AG09319 (cell line): ENCODE data around the gene CDKAL1.
"Not testable (repeated sequence)": the region's sequence is repeated elsewhere in the genome, so short reads cannot be mapped to it uniquely, and the experiment has no call there.

Experiments
- DNase-seq: peaks from one replicate; pipeline ENCODE4 v3.0.0-alpha.2; 2010; ENCODE audit warnings: low read depth; ENCODE audit errors: extremely low read depth
- CTCF ChIP-seq: IDR thresholded peaks from 2 replicates; pipeline ENCODE4 v1.5.1; 2011; ENCODE audit warnings: low read depth, mild to moderate bottlenecking, inconsistent platforms, low read length, moderate library complexity

The CDKAL1 gene

GRCh38 chr6:21188505-21189223, 654.4 kb downstream of the CDKAL1 start:
- DNase-seq = no peak
- no peak for TF ChIP-seq CTCF

- no peak for DNase-seq
- no peak for TF ChIP-seq CTCF
Observed at GRCh38 chr6:21189759-21190158, 655.5 kb downstream of the CDKAL1 start.

GRCh38 chr6:21190701-21191100, 656.4 kb downstream of the CDKAL1 start:
- DNase-seq = no peak
- no peak for TF ChIP-seq CTCF

- no peak for TF ChIP-seq CTCF
- no peak for DNase-seq
Observed at GRCh38 chr6:21193790-21194475, 659.7 kb downstream of the CDKAL1 start.

- DNase-seq = not testable (repeated sequence)
Observed at GRCh38 chr6:21195301-21195700, 661.0 kb downstream of the CDKAL1 start.

GRCh38 chr6:21198032-21198640, 663.9 kb downstream of the CDKAL1 start:
- no peak for DNase-seq
- TF ChIP-seq CTCF = no peak

- no peak for TF ChIP-seq CTCF
- DNase-seq = no peak
Observed at GRCh38 chr6:21199262-21199661, 665.0 kb downstream of the CDKAL1 start.
